GM03348 (cell line): ENCODE data around the gene ATXN1.
A peak's percentile ranks its signal among the peaks of the same experiment; 100 is the strongest.

Experiments
- DNase-seq: peaks from one replicate; pipeline ENCODE4 v3.0.0; 2012; ENCODE audit warnings: low spot score

The ATXN1 gene

GRCh38 chr6:16761471-16762267, 409 bp upstream of the ATXN1 start:
- DNase-seq = peak; percentile 86

GRCh38 chr6:16759646-16760515, 1.4 kb downstream of the ATXN1 start:
- DNase-seq = peak; percentile 91

GRCh38 chr6:16759181-16759645, 2.0 kb downstream of the ATXN1 start:
- no peak for DNase-seq

- no peak for DNase-seq
Measured at GRCh38 chr6:16758163-16758975, 2.9 kb downstream of the ATXN1 start.

- DNase-seq = no peak
Measured at GRCh38 chr6:16757332-16757731, 3.9 kb downstream of the ATXN1 start.

- no peak for DNase-seq
Measured at GRCh38 chr6:16756660-16757255, 4.5 kb downstream of the ATXN1 start.

- DNase-seq = no peak
Measured at GRCh38 chr6:16755544-16755943, 5.7 kb downstream of the ATXN1 start.

GRCh38 chr6:16754876-16755275, 6.4 kb downstream of the ATXN1 start:
- DNase-seq = no peak

- DNase-seq = no peak
Measured at GRCh38 chr6:16754274-16754673, 7.0 kb downstream of the ATXN1 start.

- DNase-seq = no peak
Measured at GRCh38 chr6:16753341-16753740, 7.9 kb downstream of the ATXN1 start.

GRCh38 chr6:16752206-16752866, 8.9 kb downstream of the ATXN1 start:
- peak; percentile 60 for DNase-seq

GRCh38 chr6:16751251-16751946, 9.9 kb downstream of the ATXN1 start:
- DNase-seq = no peak

- no peak for DNase-seq
Measured at GRCh38 chr6:16750566-16750965, 10.7 kb downstream of the ATXN1 start.

GRCh38 chr6:16749516-16750485, 11.5 kb downstream of the ATXN1 start:
- no peak for DNase-seq

- DNase-seq = no peak
Measured at GRCh38 chr6:16748025-16748319, 13.3 kb downstream of the ATXN1 start.

- DNase-seq = peak; percentile 38
Measured at GRCh38 chr6:16747232-16748024, 13.8 kb downstream of the ATXN1 start.

GRCh38 chr6:16746812-16747211, 14.4 kb downstream of the ATXN1 start:
- no peak for DNase-seq

- DNase-seq = no peak
Measured at GRCh38 chr6:16746401-16746800, 14.9 kb downstream of the ATXN1 start.
